ENCODE measurements around the gene ADAMTS15. TPM values are rescaled to one million over a fixed set of nuclear protein-coding genes. Genes with fewer than 3 reads are reported as not detected.

The ADAMTS15 gene
- total and polyA plus RNA-seq, 9 donors: 0.95 to 7.2 (median 2.7) TPM

GRCh38 chr11:130422251-130422995 is 26.0 kb upstream of the ADAMTS15 start:
- H3K4me3 ChIP-seq: no peak overlapping the region
- TF ChIP-seq CTCF (IDR thresholded peaks at IDR 0.05): no peak
- TF ChIP-seq EP300 (IDR thresholded peaks at IDR 0.05): no peak
- TF ChIP-seq POLR2A (IDR thresholded peaks at IDR 0.05): no peak
- H3K36me3 ChIP-seq: no peaks in the 10 kb centered on the region
- H3K9me3 ChIP-seq: no peaks in the 10 kb centered on the region
- WGBS, 3 donors: 92 to 95% (median 95%) methylated on average over 22 of the region's 22 CpGs
- no peak for DNase-seq
- H3K4me1 ChIP-seq (ENCODE audit: insufficient read depth): peaks cover 4% of the 10 kb centered on the region
- no peak overlapping the region for H3K27ac ChIP-seq
- intact Hi-C loops (cut with DNase I): loop anchor here in 1 of 4 donors (10.0 kb wide), 1 partner anchor 218 kb away; no protein-coding TSS in a partner anchor
- no peaks in the 10 kb centered on the region for H3K27me3 ChIP-seq

GRCh38 chr11:130423541-130424142 is 24.8 kb upstream of the ADAMTS15 start:
- DNase-seq: no peak
- Histone ChIP-seq H3K4me1 (ENCODE audit: insufficient read depth) (peaks cover 5% of the 10 kb centered on the region), H3K4me3 (no peak overlapping the region), H3K9me3 (no peaks in the 10 kb centered on the region), H3K27me3 (no peaks in the 10 kb centered on the region), H3K36me3 (no peaks in the 10 kb centered on the region), H3K27ac (no peak overlapping the region)
- WGBS, 3 donors: 90 to 94% (median 91%) methylated on average over 16 of the region's 16 CpGs
- no peak for TF ChIP-seq EP300 (IDR thresholded peaks at IDR 0.05)
- TF ChIP-seq CTCF (IDR thresholded peaks at IDR 0.05): no peak
- intact Hi-C loops (cut with DNase I): loop anchor here in 1 of 4 donors (10.0 kb wide), 1 partner anchor 219 kb away; no protein-coding TSS in a partner anchor

- DNase-seq: no peak
- 92 to 95% (median 93%) methylated on average over 14 of the region's 14 CpGs for WGBS, 3 donors
Observed at GRCh38 chr11:130424613-130425140, 23.8 kb upstream of the ADAMTS15 start.

More at GRCh38 chr11:130424613-130425140, 23.8 kb upstream of the ADAMTS15 start:
- H3K27ac ChIP-seq: no peak overlapping the region
- peaks cover 5% of the 10 kb centered on the region for H3K4me1 ChIP-seq (ENCODE audit: insufficient read depth)
- H3K4me3 ChIP-seq: no peak overlapping the region
- no peaks in the 10 kb centered on the region for H3K27me3 ChIP-seq
- TF ChIP-seq POLR2A (IDR thresholded peaks at IDR 0.05) (no peak), EP300 (IDR thresholded peaks at IDR 0.05) (no peak), CTCF (IDR thresholded peaks at IDR 0.05) (no peak)
- H3K9me3 ChIP-seq: no peaks in the 10 kb centered on the region
- intact Hi-C loops (cut with DNase I): loop anchor here in 1 of 4 donors (10.0 kb wide), 1 partner anchor 220 kb away; no protein-coding TSS in a partner anchor
- H3K36me3 ChIP-seq: no peaks in the 10 kb centered on the region
